ENCODE data around the gene TEFM.

- TF ChIP-seq CTCF (IDR thresholded peaks at IDR 0.05), result no peak
- TF ChIP-seq POLR2A (IDR thresholded peaks at IDR 0.05), result no peak
These were observed 20.5 kb upstream of the TEFM start for GRCh38 chr17:30926516-30926915.
